Brain pericyte (primary cell): ENCODE results near the gene ATP8A1.

Source experiments
- DNase-seq: peaks from one replicate; pipeline ENCODE4 v3.0.0-alpha.2; 2012; ENCODE audit warnings: low read depth, low spot score

The ATP8A1 gene

GRCh38 chr4:42626629-42627146, 30.2 kb downstream of the ATP8A1 start:
- DNase-seq = no peak

DNA sequence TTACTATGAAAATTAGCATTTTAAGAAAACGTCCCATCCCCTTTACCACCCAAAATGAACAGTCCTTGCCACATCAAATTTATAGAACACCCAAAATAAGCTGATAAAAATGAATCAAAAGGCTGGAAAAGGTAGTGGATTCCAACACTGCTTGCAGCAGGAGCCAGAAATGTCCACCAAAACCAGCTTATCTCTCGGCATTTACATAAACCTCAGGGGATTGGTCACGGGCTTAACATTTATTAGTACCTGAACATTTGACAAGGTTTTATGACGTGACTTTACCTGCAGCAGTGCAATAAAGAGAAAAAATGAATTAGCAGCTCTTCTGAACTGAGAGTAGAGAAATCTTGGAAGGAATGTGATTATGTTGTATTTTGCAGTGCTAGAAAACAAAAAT, 31.6 kb downstream of the ATP8A1 start:
- no peak for DNase-seq

DNA sequence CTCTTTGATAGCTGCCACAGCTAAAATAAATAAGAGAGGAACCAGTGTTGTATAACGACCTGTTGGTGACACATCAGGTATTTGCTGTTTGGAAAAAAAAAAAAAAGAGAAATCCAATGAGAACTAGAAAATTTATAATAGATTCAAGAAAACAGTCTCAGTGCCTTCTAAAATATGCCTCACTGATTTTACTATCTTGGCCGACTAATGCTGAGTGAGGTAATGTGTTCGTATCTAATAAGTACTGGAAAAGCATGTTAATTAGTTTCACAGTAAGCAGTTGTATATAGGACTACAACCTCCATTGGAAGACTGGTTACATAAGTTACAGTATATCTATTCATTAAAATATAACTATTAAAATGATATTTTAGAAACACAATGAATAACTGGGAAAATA, 32.4 kb downstream of the ATP8A1 start:
- no peak for DNase-seq

GRCh38 chr4:42618023-42618422, 38.9 kb downstream of the ATP8A1 start:
- DNase-seq = no peak

DNA sequence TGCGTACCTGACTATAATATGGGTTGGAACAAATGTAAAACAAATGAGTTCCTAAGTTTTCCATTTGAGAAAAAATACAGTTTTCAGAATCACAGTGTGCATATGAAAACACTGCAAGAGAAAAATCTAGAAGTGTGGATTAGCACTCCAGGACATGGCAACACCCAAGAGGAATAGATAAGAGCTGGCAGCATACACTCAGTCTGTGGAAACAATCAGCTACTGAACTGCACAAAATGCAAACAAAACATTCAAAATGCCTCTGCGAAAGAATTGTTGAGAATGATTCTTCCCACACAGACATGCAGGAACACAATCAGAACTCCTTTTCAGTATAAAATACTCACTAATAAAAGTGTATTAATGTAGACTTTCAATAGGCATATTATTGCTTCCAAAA, 39.9 kb downstream of the ATP8A1 start:
- DNase-seq = no peak

GRCh38 chr4:42616572-42616971, 40.3 kb downstream of the ATP8A1 start:
- no peak for DNase-seq

- DNase-seq = no peak
Observed at GRCh38 chr4:42615131-42615763, 41.7 kb downstream of the ATP8A1 start.

GRCh38 chr4:42612898-42613297, 44.0 kb downstream of the ATP8A1 start:
- no peak for DNase-seq

- DNase-seq = no peak
Observed at GRCh38 chr4:42610941-42611340, 46.0 kb downstream of the ATP8A1 start.

GRCh38 chr4:42609051-42609450, 47.9 kb downstream of the ATP8A1 start:
- DNase-seq = no peak

GRCh38 chr4:42608551-42608950, 48.4 kb downstream of the ATP8A1 start:
- no peak for DNase-seq

DNA sequence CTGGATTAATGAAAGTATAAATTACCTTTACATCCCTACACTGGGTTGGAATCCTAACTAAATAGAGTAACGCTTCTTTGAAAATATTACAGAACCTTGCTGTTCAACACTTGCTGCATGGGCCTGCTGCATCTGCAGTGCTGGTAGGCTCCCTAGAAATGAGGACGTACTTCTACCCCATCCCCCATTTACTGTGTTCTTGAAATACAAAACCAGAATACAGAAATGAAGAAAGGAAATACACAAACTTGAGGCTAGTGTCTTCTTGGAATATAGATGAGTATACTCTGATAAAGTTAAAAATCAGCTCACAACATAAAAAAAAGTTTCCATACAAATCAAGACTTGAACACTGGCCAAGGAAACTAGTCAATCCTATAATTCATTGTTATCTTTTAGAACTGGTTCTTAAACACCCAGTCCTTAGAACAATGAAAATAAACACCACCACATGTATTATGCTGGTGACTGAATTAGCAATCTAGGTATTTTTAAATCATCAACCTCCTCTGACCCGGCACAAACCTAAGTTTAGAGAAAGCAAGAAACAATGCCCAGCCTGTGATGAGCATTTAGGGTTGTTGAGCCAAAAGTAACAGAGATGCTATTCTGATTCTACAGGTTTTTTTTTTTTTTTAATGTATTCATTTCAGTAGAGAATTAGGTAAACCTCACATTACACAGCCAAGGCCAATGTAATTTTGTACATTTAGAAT, 49.7 kb downstream of the ATP8A1 start:
- DNase-seq = no peak

DNA sequence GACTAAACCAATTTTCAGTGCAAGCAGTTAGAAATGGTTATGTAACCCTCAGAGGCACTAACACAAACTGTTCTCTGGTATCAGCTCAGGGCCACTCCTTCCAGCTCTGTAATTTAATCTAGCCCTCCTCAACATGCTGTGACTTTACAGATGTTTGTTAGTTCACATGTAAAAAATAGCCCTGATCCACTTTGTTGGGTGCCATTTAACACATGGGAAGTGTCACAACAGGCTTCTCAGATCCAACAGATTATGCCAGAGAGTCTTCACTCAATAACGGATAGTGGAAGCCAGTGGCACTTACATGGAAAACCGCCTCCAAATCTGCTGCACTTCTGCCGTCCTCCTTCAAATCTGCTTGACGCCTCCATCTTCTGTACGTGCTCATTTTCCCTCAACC, 51.6 kb downstream of the ATP8A1 start:
- no peak for DNase-seq

DNA sequence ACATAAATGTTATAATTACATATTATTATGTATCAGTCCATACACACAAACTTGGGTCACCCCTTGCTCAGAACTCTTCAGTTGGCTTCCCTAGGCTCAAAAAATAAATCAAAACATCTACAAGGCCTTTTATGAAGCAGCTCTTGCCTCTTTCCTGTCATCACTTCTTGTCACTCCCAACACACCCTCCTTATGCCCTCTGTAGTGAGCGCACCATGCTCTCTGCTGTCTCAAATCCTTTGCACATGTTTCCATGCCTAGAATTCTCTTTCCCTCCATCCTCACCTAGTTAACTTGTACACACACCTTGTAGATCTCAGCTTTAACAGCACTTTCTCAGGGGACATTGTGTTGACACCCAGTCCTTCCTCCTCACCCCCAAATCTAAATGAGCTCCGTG, 53.0 kb downstream of the ATP8A1 start:
- DNase-seq = no peak

DNA sequence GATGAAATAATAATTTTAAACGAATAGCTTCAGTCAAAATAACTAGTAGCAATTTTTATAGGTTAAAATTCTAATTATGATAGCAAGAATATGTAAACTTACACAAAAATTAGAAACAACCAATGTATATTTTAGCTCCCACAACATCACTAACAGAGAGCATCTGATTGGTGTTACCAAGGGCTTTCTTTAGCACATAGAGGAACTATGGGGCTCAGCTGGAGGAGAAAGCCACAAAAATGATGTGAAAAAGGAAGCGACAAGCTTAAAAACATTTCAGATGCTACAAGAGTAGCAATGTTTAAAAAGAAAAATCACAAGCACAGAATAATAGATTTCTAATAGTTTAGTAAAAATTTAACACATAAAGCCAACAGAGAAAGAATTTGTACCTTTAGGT, 56.3 kb downstream of the ATP8A1 start:
- DNase-seq = no peak

- no peak for DNase-seq
Observed at GRCh38 chr4:42596918-42597317, 60.0 kb downstream of the ATP8A1 start.

- DNase-seq = no peak
Observed at GRCh38 chr4:42594888-42595287, 62.0 kb downstream of the ATP8A1 start.

DNA sequence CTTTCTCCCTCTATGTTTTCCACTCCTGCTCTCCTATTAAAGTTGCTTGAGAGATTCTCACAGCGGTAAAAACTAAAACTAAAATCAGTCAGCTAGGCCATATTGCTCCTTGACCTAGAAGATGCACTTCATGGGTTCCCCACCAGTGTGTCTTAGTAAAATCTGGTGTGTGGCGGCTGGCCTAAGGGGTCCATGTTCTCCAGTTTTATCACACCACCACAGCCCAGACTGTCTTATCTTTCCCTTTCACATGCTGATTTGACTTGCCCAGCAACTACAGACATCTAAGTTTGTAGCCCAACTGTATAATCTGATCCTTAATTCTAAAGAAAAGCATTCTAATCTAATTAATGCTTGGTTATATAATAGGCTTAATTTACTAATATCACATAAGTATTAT, 68.0 kb downstream of the ATP8A1 start:
- DNase-seq = no peak

DNA sequence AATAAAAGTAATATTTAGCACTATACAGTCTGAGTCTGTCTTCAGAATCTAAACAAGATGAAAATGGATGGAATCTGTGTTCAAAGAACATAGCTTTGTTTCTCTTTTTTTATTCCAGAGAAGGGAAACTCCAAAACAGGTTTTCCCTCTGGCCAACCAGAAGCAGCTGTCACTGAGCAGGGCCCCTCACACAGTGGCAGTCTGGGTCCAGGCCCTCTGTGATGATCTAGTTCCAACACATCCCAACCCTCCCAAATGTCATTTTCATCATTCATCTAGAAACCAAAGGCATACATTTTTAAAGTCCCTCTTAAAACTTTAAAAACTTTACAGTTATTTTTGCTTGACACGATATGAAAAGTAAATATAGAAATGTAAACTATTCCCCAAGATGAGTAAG, 70.1 kb downstream of the ATP8A1 start:
- no peak for DNase-seq

- DNase-seq = no peak
Observed at GRCh38 chr4:42579903-42580302, 77.0 kb downstream of the ATP8A1 start.

GRCh38 chr4:42578187-42578586, 78.7 kb downstream of the ATP8A1 start:
- DNase-seq = no peak

DNA sequence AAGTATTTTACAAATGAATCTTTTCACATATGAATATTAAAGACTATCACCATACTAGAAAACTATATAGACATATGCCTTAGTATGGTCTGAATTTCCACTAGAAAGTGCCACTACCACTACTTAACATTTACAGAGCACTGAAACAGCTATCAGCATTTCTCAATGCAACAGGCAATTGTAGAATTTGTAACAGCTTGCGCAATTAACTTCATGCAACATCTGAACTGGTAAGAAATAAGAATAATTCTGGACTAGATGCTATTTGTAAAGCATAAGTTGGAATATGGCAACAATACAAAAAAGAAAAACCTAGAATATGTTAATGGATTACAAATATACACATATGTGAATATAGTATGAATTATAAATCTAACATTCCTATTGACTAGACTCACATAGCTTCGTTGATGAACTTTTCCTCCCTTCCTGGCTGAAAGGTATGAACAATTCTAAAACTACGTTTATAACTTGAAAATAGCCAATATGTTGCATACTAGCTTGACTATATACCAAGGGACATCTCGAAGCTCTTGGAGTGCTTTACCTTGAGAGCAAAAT, 82.0 kb downstream of the ATP8A1 start:
- no peak for DNase-seq

GRCh38 chr4:42573249-42573648, 83.7 kb downstream of the ATP8A1 start:
- DNase-seq = no peak
